Type B pancreatic cell (in vitro differentiated cells): ENCODE data around the gene RPL22L1. TPM values are rescaled to one million over a fixed set of nuclear protein-coding genes. Genes with fewer than 3 reads are reported as not detected.

Experiments
- DNase-seq: peaks from one replicate; pipeline ENCODE4 v3.0.0; 2021; ENCODE audit warnings: mixed read lengths; ENCODE audit not compliant: unreplicated experiment; ENCODE audit errors: extremely low spot score
- H3K27ac Mint-ChIP-seq: 2 replicates; pipeline ENCODE4 v1.8.0; 2021; ENCODE audit warnings: mild to moderate bottlenecking, mixed read lengths
- H3K27me3 Mint-ChIP-seq: 2 replicates; pipeline ENCODE4 v1.8.0; 2021; ENCODE audit warnings: mixed read lengths
- H3K36me3 Mint-ChIP-seq: 2 replicates; pipeline ENCODE4 v1.8.0; 2021; ENCODE audit warnings: mixed read lengths
- H3K4me1 Mint-ChIP-seq: one replicate; pipeline ENCODE4 v1.8.0; 2021; ENCODE audit warnings: mixed read lengths; ENCODE audit not compliant: unreplicated experiment
- H3K4me3 Mint-ChIP-seq: 2 replicates; pipeline ENCODE4 v1.8.0; 2021; ENCODE audit warnings: mild to moderate bottlenecking, mixed read lengths
- H3K9me3 Mint-ChIP-seq: 2 replicates; pipeline ENCODE4 v1.8.0; 2021; ENCODE audit warnings: mixed read lengths
- CTCF ChIP-seq: fragments of 200-600 bp; sonication (generic); conservative IDR thresholded peaks from 2 replicates; pipeline ENCODE4 v1.5.0; 2021; ENCODE audit warnings: antibody characterized with exemption, mild to moderate bottlenecking
- total RNA-seq: library from RNA; stranded (reverse); gene quantifications from 2 replicates; pipeline ENCODE4 v1.2.1, GENCODE V29; 2021; ENCODE audit warnings: low replicate concordance

The RPL22L1 gene
- total RNA-seq, 1 donor from 2014 or later, result 78.3 TPM

- Mint-ChIP-seq H3K27ac (no peak overlapping the region), H3K27me3 (peaks cover 14% of the 10 kb centered on the region), H3K4me3 (no peak overlapping the region)
These were observed 40.5 kb upstream of the RPL22L1 start for GRCh38 chr3:170910542-170910941.

GRCh38 chr3:170909129-170909903, 39.3 kb upstream of the RPL22L1 start:
- peaks cover 8% of the 10 kb centered on the region for H3K36me3 Mint-ChIP-seq
- peaks cover 14% of the 10 kb centered on the region for H3K27me3 Mint-ChIP-seq
- TF ChIP-seq CTCF, result no peak
- peaks cover 13% of the 10 kb centered on the region for H3K4me1 Mint-ChIP-seq
- peak overlapping the region; percentile 84 for H3K27ac Mint-ChIP-seq
- no peak for DNase-seq
- H3K9me3 Mint-ChIP-seq, result peaks cover 24% of the 10 kb centered on the region
- peak overlapping the region; percentile 96 for H3K4me3 Mint-ChIP-seq

More at GRCh38 chr3:170910542-170910941, 40.5 kb upstream of the RPL22L1 start:
- TF ChIP-seq CTCF, result no peak
- DNase-seq, result no peak
- H3K9me3 Mint-ChIP-seq, result peaks cover 32% of the 10 kb centered on the region
- peaks cover 7% of the 10 kb centered on the region for H3K36me3 Mint-ChIP-seq
- peaks cover 13% of the 10 kb centered on the region for H3K4me1 Mint-ChIP-seq

GRCh38 chr3:170908235-170909116, 38.5 kb upstream of the RPL22L1 start, which contains the start of gene EIF5A2:
Gene EIF5A2, minus strand, starts transcription at chr3:170908637. Its CDS starts 831 bp downstream, at chr3:170907806.
- H3K36me3 Mint-ChIP-seq, result peaks cover 8% of the 10 kb centered on the region
- DNase-seq, result peak; percentile 85
- peaks cover 14% of the 10 kb centered on the region for H3K27me3 Mint-ChIP-seq
- peak within 1 kb of the TSS; percentile 96 for H3K4me3 Mint-ChIP-seq
- H3K4me1 Mint-ChIP-seq, result peaks cover 13% of the 10 kb centered on the region
- peak within 1 kb of the TSS; percentile 84 for H3K27ac Mint-ChIP-seq
- no peak for TF ChIP-seq CTCF
- H3K9me3 Mint-ChIP-seq, result peaks cover 20% of the 10 kb centered on the region

DNA sequence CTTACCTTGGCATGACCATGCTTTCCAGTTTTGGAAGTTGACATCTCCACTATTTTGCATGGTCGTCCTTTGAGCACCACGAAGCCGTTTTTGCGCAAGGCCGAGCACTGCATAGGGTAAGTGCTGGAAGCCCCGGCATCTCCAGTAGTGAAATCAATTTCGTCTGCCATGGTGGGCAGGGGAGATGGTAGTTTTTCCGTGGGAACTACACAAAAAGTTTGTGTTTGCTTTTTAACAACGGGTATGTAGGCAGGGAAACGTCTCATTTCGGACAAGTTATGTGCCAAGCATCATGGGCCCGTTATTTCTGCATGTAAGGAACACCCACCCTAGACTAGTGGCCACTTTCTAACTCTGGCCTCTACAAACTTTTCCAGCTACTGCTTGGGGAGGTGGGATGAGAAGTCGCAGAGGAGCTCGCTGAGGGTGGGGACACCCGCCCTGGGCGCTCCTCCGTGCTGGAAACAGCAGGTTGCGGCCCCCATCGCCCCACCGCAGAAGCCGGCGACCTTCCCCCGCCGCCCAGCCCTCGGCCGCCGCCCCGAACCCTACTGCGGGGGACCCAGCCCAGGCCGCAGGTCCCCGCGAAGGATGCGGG, 37.7 kb upstream of the RPL22L1 start:
- no peak for TF ChIP-seq CTCF
- Mint-ChIP-seq H3K27me3 (peaks cover 14% of the 10 kb centered on the region), H3K36me3 (peaks cover 8% of the 10 kb centered on the region), H3K27ac (peak overlapping the region; percentile 41), H3K4me3 (peak overlapping the region; percentile 96), H3K9me3 (peaks cover 17% of the 10 kb centered on the region), H3K4me1 (peaks cover 13% of the 10 kb centered on the region)
- no peak for DNase-seq

DNA sequence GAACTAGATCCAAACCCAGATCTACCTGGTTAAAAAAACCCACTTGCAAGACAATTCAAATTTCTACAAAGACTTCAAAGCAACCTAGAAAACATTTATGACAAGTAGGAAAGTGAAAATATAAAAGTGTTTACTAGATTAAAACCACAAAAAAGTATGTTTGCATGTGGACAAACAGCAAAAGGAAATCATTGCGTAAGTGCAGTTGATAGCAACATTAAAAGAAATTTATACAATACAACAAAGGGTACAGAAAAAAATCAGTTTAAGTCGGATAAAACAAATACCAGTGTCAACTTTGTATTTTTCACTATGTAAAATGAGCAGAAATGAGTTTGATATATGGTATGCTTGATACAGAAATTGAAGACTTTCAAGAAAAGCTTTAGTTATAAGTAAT, 35.9 kb upstream of the RPL22L1 start:
- Mint-ChIP-seq H3K4me1 (peaks cover 13% of the 10 kb centered on the region), H3K9me3 (peaks cover 12% of the 10 kb centered on the region), H3K27me3 (peaks cover 14% of the 10 kb centered on the region), H3K4me3 (peak overlapping the region; percentile 1), H3K27ac (no peak overlapping the region), H3K36me3 (peaks cover 8% of the 10 kb centered on the region)
- DNase-seq, result no peak
- no peak for TF ChIP-seq CTCF
